GM12878 (cell line): ENCODE data around the gene STOML2.

Source experiments
- EP300 ChIP-seq, 2 experiments: fragments of 150-350 bp in 1 of 2; IDR thresholded peaks; 2 replicates each; pipeline ENCODE4 v1.6.1; 2011 to 2012; ENCODE audit warnings: low read depth in 2 of 2, low read length in 2 of 2, borderline replicate concordance in 1 of 2, improper control_type of control experiment in 1 of 2, inconsistent platforms in 1 of 2; ENCODE audit not compliant: control insufficient read depth in 1 of 2
- EZH2 ChIP-seq: IDR thresholded peaks from 2 replicates; pipeline ENCODE4 v1.6.1; 2012; ENCODE audit warnings: low read depth, mild to moderate bottlenecking, control low read depth, inconsistent platforms, low read length, borderline replicate concordance; ENCODE audit not compliant: control insufficient read depth
- POLR2AphosphoS5 ChIP-seq: IDR thresholded peaks from 2 replicates; pipeline ENCODE4 v1.6.1; 2011; ENCODE audit warnings: mild to moderate bottlenecking, low read length, inconsistent platforms
- RAD21 ChIP-seq: IDR thresholded peaks from 2 replicates; pipeline ENCODE4 v1.6.1; 2011; ENCODE audit warnings: mild to moderate bottlenecking, low read depth, low read length, moderate library complexity; ENCODE audit not compliant: insufficient read depth
- SMC3 ChIP-seq: IDR thresholded peaks from 2 replicates; pipeline ENCODE4 v1.6.1; 2011; ENCODE audit warnings: low read length, improper control_type of control experiment, borderline replicate concordance

DNA sequence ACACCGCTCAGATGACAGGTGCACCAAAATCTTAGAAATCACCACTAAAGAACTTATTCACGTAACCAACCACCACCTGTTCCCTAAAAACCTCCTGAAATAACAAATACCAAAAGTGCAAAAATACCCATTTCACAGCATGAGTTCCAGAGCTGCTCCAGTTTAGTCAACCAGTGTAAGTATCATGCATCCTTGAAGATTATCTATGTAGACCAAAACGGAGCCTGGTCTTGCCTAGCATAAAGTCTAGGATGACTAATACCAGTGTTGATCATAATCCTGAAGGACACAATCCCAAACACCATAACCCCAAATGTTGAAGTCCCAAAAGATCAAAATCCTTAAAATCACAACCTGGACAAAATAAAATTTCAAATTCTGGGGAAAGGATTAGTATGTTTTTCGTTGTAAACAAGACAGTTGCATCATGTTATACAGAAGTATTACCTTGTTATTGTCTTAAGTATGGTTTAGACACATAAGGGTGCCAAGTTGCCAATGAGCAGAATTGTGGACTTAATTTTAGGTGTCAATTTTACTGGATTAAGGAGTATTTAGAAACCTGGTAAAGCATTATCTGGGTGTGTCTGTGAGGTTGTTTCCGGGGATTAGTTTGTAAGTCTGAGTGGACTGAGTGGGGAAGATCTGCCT lies 48.6 kb downstream of the STOML2 start:
- no peak for TF ChIP-seq RAD21
- no peak for TF ChIP-seq EZH2
- TF ChIP-seq EP300 (IDR thresholded peaks at IDR 0.05; ENCODE audit: borderline replicate concordance in 1 of 2, control insufficient read depth in 1 of 2, low read depth in 2 of 2, low read length in 2 of 2) = no peak
- TF ChIP-seq POLR2AphosphoS5 = no peak; the same call in 1 of the 2 replicates
- no peak for TF ChIP-seq SMC3
